DMS79 (cell line): Measurements from ENCODE around the gene WDR20.
"Not testable (repeated sequence)": the region's sequence is repeated elsewhere in the genome, so short reads cannot be mapped to it uniquely, and the experiment has no call there.

ENCODE experiments used
- DNase-seq: peaks from one replicate; lab custom pipeline; 2025; lab: John Stamatoyannopoulos, UW

Gene WDR20

DNA sequence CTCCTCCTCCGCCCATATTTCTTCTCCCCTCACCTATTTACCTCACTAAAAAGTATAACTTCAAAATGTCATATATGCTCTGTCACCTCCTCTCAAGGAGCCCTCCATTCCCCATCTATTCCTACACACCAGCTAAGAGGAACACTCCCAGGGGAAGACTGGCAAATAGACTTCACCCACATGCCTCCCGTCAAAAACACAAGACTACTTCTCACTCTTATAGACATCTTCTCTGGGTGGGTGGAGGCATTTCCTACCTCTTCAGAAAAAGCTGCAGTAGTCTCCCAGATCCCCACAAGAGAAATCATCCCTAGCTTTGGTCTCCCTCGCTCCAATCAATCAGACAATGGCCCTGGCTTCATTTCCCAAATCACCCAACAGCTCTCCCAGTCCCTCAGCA lies 99.1 kb downstream of the WDR20 start:
- DNase-seq, result no peak

DNA sequence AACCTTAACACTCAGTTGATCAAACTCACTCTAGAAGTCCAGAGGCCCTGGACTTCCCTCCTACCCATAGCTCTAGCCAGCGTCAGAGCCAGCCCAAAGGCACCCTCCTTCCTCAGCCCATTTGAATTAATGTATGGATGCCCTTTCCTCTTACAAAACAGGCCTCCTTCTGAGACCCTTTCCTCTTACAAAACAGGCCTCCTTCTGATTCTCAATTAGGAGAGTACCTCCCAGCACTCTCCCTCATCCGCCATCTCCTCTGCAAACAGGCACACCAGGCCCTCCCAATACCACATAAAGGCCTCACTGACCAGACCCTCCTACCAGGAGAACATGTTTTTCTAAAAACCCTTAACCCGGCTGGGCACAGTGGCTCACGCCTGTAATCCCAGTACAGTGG lies 99.5 kb downstream of the WDR20 start:
- no peak for DNase-seq

DNA sequence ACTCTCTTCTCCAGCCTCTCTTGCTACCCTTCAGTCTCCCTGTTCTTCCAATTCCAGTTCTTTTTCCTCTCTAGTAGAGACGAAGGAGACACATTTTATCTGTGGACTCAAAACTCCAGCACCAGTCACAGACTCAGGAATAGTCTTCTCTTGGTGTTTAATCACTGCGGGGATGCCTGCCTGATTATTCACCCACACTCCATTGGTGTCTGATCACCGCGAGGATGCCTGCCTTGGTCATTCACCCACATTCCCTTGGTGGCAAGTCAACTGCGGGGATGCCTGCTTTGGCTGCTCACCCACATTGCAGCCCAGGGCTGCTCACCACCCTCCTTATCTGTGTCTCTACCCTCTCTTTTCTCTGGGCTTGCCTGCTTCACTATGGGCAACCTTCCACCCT lies 100.8 kb downstream of the WDR20 start:
- not testable (repeated sequence) for DNase-seq

DNA sequence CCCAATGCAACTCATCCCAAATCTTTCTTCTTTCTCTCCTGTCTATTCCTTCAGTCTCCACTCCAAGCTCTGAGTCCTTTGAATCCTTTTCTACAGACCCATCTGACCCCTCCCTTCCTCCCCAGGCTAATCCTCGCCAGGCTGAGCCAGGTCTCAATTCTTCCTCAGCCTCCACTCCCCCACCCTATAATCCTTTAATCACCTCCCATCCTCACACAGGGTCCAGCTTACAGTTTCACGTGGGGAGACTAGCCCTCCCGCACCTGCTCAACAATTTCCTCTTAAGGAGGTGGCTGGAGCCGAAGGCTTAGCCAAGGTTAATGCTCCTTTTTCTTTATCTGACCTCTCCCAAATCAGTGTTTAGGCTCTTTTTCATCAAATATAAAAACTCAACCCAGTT lies 101.5 kb downstream of the WDR20 start:
- DNase-seq, result no peak

DNA sequence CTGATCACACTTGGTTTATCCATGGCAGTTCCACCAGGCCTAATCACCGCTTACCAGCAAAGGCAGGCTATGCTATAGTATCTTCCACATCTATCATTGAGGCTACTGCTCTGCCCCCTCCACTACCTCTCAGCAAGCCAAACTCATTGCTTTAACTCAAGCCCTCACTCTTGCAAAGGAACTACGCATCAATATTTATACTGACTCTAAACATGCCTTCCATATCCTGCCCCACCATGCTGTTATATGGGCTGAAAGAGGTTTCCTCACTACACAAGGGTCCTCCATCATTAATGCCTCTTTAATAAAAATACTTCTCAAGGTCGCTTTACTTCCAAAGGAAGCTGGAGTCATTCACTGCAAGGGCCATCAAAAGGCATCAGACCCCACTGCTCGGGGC lies 104.1 kb downstream of the WDR20 start:
- DNase-seq, result not testable (repeated sequence)

DNA sequence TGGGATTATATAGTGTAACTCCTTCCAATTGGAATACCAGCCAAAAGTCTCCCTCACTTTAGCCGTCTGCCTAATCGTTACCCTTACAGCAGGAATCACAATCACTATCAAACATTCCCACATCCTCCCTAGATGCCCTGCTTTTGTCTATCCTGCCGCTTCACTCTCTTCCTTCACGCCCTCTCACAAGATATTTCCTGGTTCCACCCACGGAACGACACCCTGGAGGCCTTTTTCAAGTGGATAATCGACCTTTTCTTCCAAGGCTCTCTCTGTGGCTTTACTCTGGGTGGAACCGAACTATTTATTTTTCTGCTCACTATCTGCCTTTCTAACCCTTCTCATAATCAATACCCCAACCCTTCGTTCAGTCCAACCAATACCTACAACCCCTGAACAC lies 106.4 kb downstream of the WDR20 start:
- no peak for DNase-seq

DNA sequence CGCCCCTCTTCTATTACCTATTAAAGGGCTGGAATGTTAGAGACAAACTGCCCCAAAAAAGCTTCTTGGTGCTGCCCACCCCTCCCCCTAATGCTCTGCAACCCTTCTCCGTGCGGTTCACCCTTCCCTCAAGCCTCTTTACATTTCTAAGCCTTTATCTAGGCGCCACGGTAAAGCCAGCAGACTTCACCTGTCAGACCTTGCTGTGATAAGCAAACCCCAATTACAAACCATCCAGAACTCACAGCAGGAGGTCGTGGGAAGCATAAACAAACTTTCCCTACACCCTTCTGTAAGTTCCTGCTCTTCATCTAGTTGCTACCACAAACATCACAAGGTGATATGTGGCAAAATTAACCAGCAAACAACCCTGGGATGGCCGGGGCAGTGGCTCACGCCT lies 108.4 kb downstream of the WDR20 start:
- no peak for DNase-seq

DNA sequence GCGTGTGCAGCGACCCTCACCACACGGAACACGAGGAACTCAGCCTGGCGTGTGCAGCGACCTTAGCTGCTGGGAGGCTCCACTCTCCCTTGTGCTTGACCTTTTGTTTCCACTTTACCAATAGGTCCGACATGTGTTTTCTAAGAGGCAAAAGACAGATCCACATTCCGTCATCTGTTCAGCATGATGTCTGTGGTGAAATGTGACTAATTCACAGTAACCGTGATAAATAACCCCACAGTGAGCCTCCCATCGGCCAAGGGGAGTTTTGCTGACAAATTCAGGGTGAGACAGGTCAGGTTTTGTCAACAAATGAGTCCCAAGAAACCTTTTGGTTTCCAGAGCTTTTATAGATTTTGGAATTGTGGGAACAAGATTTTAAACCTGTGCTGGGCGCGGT lies 109.3 kb downstream of the WDR20 start:
- no peak for DNase-seq

DNA sequence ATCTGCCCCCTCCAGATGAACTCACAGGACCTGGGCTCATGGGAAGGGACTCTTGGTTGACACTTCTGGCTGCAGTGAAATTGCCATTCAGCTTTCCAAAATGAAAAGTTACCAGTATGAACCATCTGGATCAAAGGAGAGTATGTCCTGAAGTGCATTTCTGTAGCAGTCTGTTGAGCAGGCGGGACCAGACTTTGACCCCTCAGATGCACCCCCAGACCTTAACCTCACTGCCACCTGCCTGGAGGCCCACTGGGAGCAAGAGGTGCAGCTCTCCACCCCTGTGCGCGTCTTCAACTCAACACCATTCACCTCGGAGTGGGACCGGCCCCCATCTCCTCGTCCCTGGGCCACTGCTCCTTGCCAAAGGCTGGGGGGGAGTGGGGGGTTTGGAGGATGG lies 110.3 kb downstream of the WDR20 start:
- DNase-seq, result no peak

DNA sequence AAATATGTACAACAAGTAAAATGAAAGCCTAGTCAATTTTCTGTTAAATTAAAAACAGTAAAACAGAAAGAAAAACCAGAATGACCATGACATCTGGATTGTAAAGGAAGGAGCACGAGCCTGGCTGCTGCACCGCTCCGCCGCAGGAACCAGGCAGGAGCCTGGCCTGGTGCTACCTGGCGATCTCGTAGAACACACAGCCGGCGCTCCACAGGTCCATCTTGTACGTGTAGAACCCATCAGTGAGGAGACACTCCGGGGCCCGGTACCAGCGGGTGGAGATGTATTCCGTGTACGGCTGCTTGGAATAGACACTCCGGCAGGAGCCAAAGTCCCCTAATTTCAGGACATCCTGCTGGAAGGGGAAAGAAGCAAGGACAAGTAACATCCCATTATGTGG lies 110.9 kb downstream of the WDR20 start:
- DNase-seq, result no peak

DNA sequence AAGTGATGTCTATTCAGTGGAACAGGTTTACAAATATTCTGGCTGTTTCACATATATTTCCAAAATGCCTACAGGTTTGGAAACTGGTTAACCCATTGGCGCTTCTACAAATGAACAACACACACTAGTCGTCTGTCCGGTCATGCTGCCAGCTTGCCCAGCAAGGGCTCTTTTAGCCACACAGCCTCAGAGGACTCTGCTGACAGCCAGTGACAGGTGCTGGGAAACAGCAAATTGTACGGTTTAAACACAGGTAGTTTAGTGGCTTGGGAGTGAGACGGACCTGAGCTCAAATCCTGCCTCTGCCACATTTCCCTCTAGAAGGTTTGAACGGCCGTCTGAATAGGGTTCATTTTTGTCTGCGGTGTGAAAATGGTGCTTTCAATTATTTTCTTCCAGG lies 111.5 kb downstream of the WDR20 start:
- DNase-seq, result no peak

DNA sequence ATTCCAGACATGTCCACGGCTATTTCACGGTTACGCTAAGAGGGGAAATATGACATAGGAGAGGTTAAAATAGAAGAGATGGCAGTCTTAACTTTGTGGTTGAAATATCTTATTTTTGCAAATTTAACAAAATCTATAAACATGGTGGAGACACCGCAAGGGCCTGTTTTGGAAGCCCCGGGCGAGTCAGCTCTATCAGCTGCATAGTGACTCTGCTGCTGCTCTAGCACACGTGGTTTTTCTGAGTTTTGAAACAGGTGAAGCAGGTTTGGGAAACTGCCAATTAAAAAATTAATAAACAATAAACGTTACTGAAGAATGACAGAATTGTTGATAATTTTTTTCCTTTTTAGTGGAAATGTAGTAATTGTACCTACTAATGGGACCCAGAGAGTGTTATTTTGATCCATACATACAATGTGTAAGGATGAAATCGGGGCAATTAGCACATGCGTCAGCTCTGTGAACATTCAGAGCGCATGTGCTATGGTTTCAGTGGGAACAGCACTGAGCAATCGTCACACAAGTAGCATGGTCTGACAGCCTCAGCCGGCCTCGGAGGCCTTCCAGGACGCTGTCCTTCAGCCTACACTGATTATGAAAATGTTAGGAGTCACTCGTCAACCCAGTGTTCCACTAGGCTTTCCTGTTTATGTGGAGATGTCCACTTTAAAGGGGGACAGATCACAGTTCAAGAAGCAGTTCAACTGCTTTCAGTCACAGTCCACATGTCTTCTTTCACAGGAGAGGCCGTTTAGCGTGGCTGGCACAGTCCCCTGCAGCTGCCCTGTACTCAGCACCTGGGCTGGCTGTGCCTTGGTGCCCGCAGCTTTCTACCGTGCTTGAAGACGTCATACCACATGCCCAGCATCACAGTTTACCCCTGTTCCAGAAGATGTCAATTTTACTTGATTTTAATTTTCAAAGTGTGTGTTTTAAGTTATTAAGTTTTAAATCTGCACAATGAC lies 113.4 kb downstream of the WDR20 start:
- no peak for DNase-seq

DNA sequence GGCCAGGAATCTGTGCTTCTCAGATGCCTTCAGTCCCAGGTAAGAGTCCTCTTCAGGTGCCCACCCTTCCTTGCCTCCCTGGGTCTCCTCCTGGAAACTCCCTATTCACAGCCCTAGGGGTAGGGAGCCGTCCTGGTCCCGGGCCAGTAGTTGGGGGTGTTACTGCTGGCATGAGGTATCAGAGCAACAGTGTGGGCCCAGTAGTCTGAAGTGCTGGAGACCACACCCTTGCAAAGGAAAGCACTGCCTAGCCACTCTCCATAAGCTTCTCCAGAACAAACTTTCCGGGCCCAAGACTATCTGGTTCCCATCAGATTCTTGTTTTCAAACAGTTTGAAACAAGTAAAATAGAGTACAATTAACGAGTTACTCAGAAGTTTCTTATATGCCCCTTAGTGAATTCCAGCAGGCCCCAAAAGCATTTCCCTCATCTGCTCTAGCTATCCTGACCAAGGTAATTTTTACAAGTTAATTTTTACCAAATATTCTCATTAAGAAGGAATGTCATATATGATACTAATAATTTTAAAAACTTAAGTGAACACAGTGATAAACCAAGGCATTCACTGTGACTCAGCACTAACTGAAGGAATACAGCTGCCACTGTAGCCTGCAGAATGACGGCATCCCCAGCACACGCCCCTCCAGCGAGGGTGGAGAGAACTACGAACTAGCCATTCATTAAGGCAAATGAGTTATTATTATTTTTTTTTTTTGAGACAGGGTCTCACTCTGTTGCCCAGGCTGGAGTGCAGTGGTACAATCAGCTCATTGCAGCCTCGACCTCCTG lies 115.9 kb downstream of the WDR20 start:
- no peak for DNase-seq

DNA sequence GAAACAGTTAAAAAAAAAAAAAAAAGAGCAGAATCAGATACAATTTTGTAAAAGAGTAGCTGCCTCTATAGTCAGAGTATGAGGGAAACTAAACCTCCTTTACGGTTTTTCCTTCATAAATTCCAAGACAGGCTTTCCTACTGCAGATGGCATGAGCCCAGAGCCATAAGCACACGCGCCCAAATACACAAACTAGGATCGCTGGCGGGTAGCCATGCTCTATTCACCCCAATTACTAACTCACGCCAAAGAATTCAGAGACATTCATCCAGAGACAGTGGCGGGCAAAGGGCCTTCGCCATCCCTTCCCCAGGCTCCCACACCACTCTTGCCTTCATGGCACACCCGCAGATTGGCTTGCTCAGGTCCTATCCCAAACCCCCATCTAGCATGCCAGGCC lies 117.0 kb downstream of the WDR20 start:
- no peak for DNase-seq

DNA sequence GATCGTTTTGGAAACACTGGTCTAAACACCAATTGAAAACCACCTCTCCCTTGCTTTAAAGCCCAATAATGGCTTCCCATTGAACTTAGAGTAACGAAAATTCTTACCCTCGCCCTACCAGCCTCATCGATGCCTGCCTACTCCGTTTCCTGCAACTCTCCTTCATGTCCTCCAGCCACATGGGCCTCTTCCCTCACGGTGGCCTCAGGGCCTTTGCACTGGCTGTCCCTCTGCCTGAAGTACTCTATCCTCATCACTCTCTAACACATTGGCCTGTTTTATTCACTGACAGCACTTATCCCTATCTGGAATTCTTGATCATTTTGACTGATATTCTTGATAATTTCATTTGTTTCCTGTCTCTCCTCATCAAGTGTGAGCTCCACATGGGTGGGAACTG lies 118.4 kb downstream of the WDR20 start:
- DNase-seq, result no peak
